Stomach (tissue), 9 donors: Measurements from ENCODE around the gene GIPC3. TPM values are rescaled to one million over a fixed set of nuclear protein-coding genes. Genes with fewer than 3 reads are reported as not detected.

Experiments
- DNase-seq, 2 donors: peaks; one replicate each; pipeline versions ENCODE4 v3.0.0 to v3.0.0-alpha.2; 2013 to 2019
- H3K27ac ChIP-seq, 5 donors: fragments of 200-600 bp in 4 of 5; sonication (generic) in 4 of 5; one replicate each; pipeline ENCODE4 v1.5.1; 2013 to 2019; ENCODE audit warnings: mild to moderate bottlenecking in 1 of 5, moderate library complexity in 1 of 5
- H3K27me3 ChIP-seq, 3 donors: fragments of 200-600 bp; sonication (generic); one replicate each; pipeline ENCODE4 v1.5.1; 2017 to 2019; ENCODE audit warnings: mixed run types in 1 of 3
- H3K36me3 ChIP-seq, 4 donors: fragments of 200-600 bp; sonication (generic); 1 replicate in 3 of 4; 2 replicates in 1 of 4; pipeline ENCODE4 v1.5.1; 2016 to 2019
- H3K4me1 ChIP-seq, 4 donors: fragments of 200-600 bp; sonication (generic); one replicate each; pipeline ENCODE4 v1.5.1; 2016 to 2019
- H3K4me3 ChIP-seq, 4 donors: fragments of 200-600 bp; sonication (generic) in 3 of 4; one replicate each; pipeline ENCODE4 v1.5.1; 2016 to 2019; ENCODE audit warnings: mild to moderate bottlenecking in 1 of 4
- H3K9me3 ChIP-seq, 4 donors: fragments of 200-600 bp; sonication (generic); one replicate each; pipeline ENCODE4 v1.5.1; 2016 to 2019
- CTCF ChIP-seq, 7 experiments: fragments of 450-650 bp in 4 of 7; fragments of 200-600 bp in 3 of 7; sonication (generic) in 3 of 7; IDR thresholded peaks; one replicate each; pipeline ENCODE4 v1.5.1; 2016 to 2019; ENCODE audit warnings: antibody characterized with exemption in 7 of 7, control low read depth in 2 of 7, mild to moderate bottlenecking in 1 of 7
- EP300 ChIP-seq: sonication (generic); formaldehyde crosslinking; IDR thresholded peaks from one replicate; pipeline ENCODE4 v1.6.1; 2017; ENCODE audit warnings: antibody characterized with exemption
- POLR2A ChIP-seq, 4 donors: fragments of 450-650 bp; IDR thresholded peaks; one replicate each; pipeline ENCODE4 v1.6.1; 2016; ENCODE audit warnings: antibody characterized with exemption in 4 of 4, control low read depth in 2 of 4, mild to moderate bottlenecking in 1 of 4, moderate library complexity in 1 of 4
- POLR2AphosphoS5 ChIP-seq, 3 donors: sonication (generic); formaldehyde crosslinking; IDR thresholded peaks; one replicate each; pipeline ENCODE4 v1.6.1; 2016; ENCODE audit warnings: antibody characterized with exemption in 3 of 3
- WGBS, 5 donors: extraction: QIAGEN DNeasy Blood & Tissue Kit in 3 of 5; methylation state at CpG; one replicate each; pipeline versions ENCODE4 v1.1.5 to v1.1.7; 2013 to 2018; 5-methylcytosine and 5-hydroxymethylcytosine counted together
- intact Hi-C: fragments of 100-400 bp; cut with DNase I; formaldehyde crosslinking; loops from one replicate; pipeline ENCODE4 v1.15.1; 2023; ENCODE audit warnings: low total_unique reads
- polyA plus RNA-seq, 3 donors: library from polyadenylated mRNA; stranded (reverse); fragments of 200-250 nt; gene quantifications; one replicate each; pipeline ENCODE4 v1.2.3, GENCODE V29; 2013
- total RNA-seq, 5 donors: library from RNA; depleted of rRNA; stranded (reverse); fragments of >200 nt; gene quantifications; one replicate each; pipeline versions ENCODE4 v1.1.0 to v1.2.3, GENCODE V29; 2014 to 2016
- donor health status: healthy with polysubstance abuse.
- donor health status: Bipolar disorder and iron deficiency.
- donor health status: healthy.

The GIPC3 gene
- total and polyA plus RNA-seq, 8 donors = 0.75 to 2.9 (median 1.5) TPM; not detected in 4

GRCh38 chr19:3547767-3548282, 37.5 kb upstream of the GIPC3 start:
- intact Hi-C loops = loop anchor here (10.0 kb wide), 1 partner anchor 67 kb away; no protein-coding TSS in a partner anchor
- H3K36me3 ChIP-seq = peaks cover 8 to 70% (median 62%) of the 10 kb centered on the region in 4 donors
- 88 to 100% (median 90%) methylated on average over 1 to 36 of the region's 36 CpGs for WGBS, 5 donors

GRCh38 chr19:3548606-3549005, 36.7 kb upstream of the GIPC3 start:
- no peak for TF ChIP-seq CTCF (IDR thresholded peaks at IDR 0.05)
- peaks cover 8 to 65% (median 61%) of the 10 kb centered on the region in 4 donors for H3K36me3 ChIP-seq
- no peaks in the 10 kb centered on the region for H3K9me3 ChIP-seq
- no peak overlapping the region for H3K4me3 ChIP-seq
- H3K27ac ChIP-seq = no peak overlapping the region
- DNase-seq = no peak
- 76 to 87% (median 80%) methylated on average over 10 to 14 of the region's 14 CpGs for WGBS, 5 donors
- H3K27me3 ChIP-seq = no peaks in the 10 kb centered on the region
- H3K4me1 ChIP-seq = peaks cover 8 to 40% (median 15%) of the 10 kb centered on the region in 4 donors
- intact Hi-C loops = loop anchor here (10.0 kb wide), 1 partner anchor 66 kb away; no protein-coding TSS in a partner anchor

More at GRCh38 chr19:3547767-3548282, 37.5 kb upstream of the GIPC3 start:
- Histone ChIP-seq H3K27ac (no peak overlapping the region), H3K4me1 (peaks cover 8 to 40% (median 20%) of the 10 kb centered on the region in 4 donors), H3K27me3 (no peaks in the 10 kb centered on the region), H3K4me3 (no peak overlapping the region), H3K9me3 (no peaks in the 10 kb centered on the region)
- TF ChIP-seq POLR2A (IDR thresholded peaks at IDR 0.05) (no peak), CTCF (IDR thresholded peaks at IDR 0.05) (no peak), POLR2AphosphoS5 (IDR thresholded peaks at IDR 0.05) (no peak), EP300 (no peak)
- DNase-seq = no peak

- DNase-seq = no peak
- TF ChIP-seq POLR2AphosphoS5 (IDR thresholded peaks at IDR 0.05) (no peak), CTCF (IDR thresholded peaks at IDR 0.05) (no peak), POLR2A (IDR thresholded peaks at IDR 0.05) (no peak), EP300 (no peak)
- Histone ChIP-seq H3K9me3 (no peaks in the 10 kb centered on the region), H3K36me3 (peaks cover 8 to 54% (median 50%) of the 10 kb centered on the region in 4 donors), H3K27me3 (no peaks in the 10 kb centered on the region), H3K4me3 (no peak overlapping the region), H3K27ac (no peak overlapping the region), H3K4me1 (peaks cover 2 to 42% (median 16%) of the 10 kb centered on the region in 4 donors)
- WGBS, 5 donors = 83 to 92% (median 89%) methylated on average over 10 of the region's 10 CpGs
- intact Hi-C loops = loop anchor here (10.0 kb wide), 1 partner anchor 65 kb away; no protein-coding TSS in a partner anchor
These were observed 35.5 kb upstream of the GIPC3 start for GRCh38 chr19:3549816-3550215.

- Histone ChIP-seq H3K27me3 (no peaks in the 10 kb centered on the region), H3K4me3 (no peak overlapping the region), H3K9me3 (no peaks in the 10 kb centered on the region), H3K4me1 (peaks cover 10 to 43% (median 25%) of the 10 kb centered on the region in 4 donors), H3K27ac (no peak overlapping the region), H3K36me3 (peaks cover 3 to 42% (median 41%) of the 10 kb centered on the region in 4 donors)
- no peak for DNase-seq
- TF ChIP-seq POLR2A (IDR thresholded peaks at IDR 0.05) (no peak), EP300 (no peak)
- 92 to 94% (median 93%) methylated on average over 14 to 34 of the region's 34 CpGs for WGBS, 5 donors
- intact Hi-C loops = no loop called here
These were observed 34.1 kb upstream of the GIPC3 start for GRCh38 chr19:3550947-3551791.
